ES-I3 (cell line): ENCODE measurements around the gene CALN1.
"Not testable (repeated sequence)": the region's sequence is repeated elsewhere in the genome, so short reads cannot be mapped to it uniquely, and the experiment has no call there.

Experiments
- H3K36me3 ChIP-seq: 2 replicates; pipeline ENCODE4 v1.6.1; 2013; ENCODE audit warnings: mild to moderate bottlenecking, low read length, control low read depth, moderate library complexity; ENCODE audit not compliant: insufficient read depth
- H3K4me1 ChIP-seq: 2 replicates; pipeline ENCODE4 v1.6.1; 2013; ENCODE audit warnings: mild to moderate bottlenecking, control low read depth, low read length; ENCODE audit not compliant: insufficient read depth
- H3K9ac ChIP-seq: 2 replicates; pipeline ENCODE4 v1.6.1; 2013; ENCODE audit warnings: low read depth, mild to moderate bottlenecking, low read length, moderate library complexity
- H3K9me3 ChIP-seq: 2 replicates; pipeline ENCODE4 v1.6.1; 2013; ENCODE audit warnings: mild to moderate bottlenecking, low read length, moderate library complexity; ENCODE audit not compliant: control insufficient read depth, insufficient read depth

The CALN1 gene

GRCh38 chr7:71962636-71963035 lies 449.5 kb downstream of the CALN1 start:
- Histone ChIP-seq H3K9ac (no peak overlapping the region), H3K36me3 (no peaks in the 10 kb centered on the region), H3K4me1 (no peaks in the 10 kb centered on the region), H3K9me3 (no peaks in the 10 kb centered on the region)

- H3K9ac ChIP-seq = no peak overlapping the region
- H3K4me1 ChIP-seq = no peaks in the 10 kb centered on the region
- H3K36me3 ChIP-seq = no peaks in the 10 kb centered on the region
- H3K9me3 ChIP-seq = no peaks in the 10 kb centered on the region
Measured at GRCh38 chr7:71961283-71961682, 450.9 kb downstream of the CALN1 start.

GRCh38 chr7:71942115-71942514 lies 470.0 kb downstream of the CALN1 start:
- no peaks in the 10 kb centered on the region for H3K36me3 ChIP-seq
- no peak overlapping the region for H3K9ac ChIP-seq
- no peaks in the 10 kb centered on the region for H3K9me3 ChIP-seq
- H3K4me1 ChIP-seq = no peaks in the 10 kb centered on the region

GRCh38 chr7:71937840-71938371 lies 474.2 kb downstream of the CALN1 start:
- H3K9ac ChIP-seq = no peak overlapping the region
- H3K9me3 ChIP-seq = no peaks in the 10 kb centered on the region
- H3K4me1 ChIP-seq = no peaks in the 10 kb centered on the region
- no peaks in the 10 kb centered on the region for H3K36me3 ChIP-seq

- Histone ChIP-seq H3K9ac (no peak overlapping the region), H3K9me3 (no peaks in the 10 kb centered on the region), H3K4me1 (no peaks in the 10 kb centered on the region), H3K36me3 (no peaks in the 10 kb centered on the region)
Measured at GRCh38 chr7:71935674-71936073, 476.5 kb downstream of the CALN1 start.

GRCh38 chr7:71933426-71933825 lies 478.7 kb downstream of the CALN1 start:
- Histone ChIP-seq H3K4me1 (no peaks in the 10 kb centered on the region), H3K36me3 (no peaks in the 10 kb centered on the region), H3K9me3 (no peaks in the 10 kb centered on the region), H3K9ac (no peak overlapping the region)

- no peak overlapping the region for H3K9ac ChIP-seq
- no peaks in the 10 kb centered on the region for H3K4me1 ChIP-seq
- H3K36me3 ChIP-seq = no peaks in the 10 kb centered on the region
- no peaks in the 10 kb centered on the region for H3K9me3 ChIP-seq
Measured at GRCh38 chr7:71925663-71926062, 486.5 kb downstream of the CALN1 start.

- not testable (repeated sequence) for H3K9me3 ChIP-seq, H3K9ac ChIP-seq, H3K4me1 ChIP-seq, H3K36me3 ChIP-seq
Measured at GRCh38 chr7:71914204-71914603, 497.9 kb downstream of the CALN1 start.

- no peak overlapping the region for H3K9ac ChIP-seq
- H3K9me3 ChIP-seq = no peaks in the 10 kb centered on the region
- no peaks in the 10 kb centered on the region for H3K4me1 ChIP-seq
- no peaks in the 10 kb centered on the region for H3K36me3 ChIP-seq
Measured at GRCh38 chr7:71912476-71912875, 499.7 kb downstream of the CALN1 start.

- H3K9ac ChIP-seq = no peak overlapping the region
- no peaks in the 10 kb centered on the region for H3K36me3 ChIP-seq
- H3K4me1 ChIP-seq = no peaks in the 10 kb centered on the region
- no peaks in the 10 kb centered on the region for H3K9me3 ChIP-seq
Measured at GRCh38 chr7:71911051-71911450, 501.1 kb downstream of the CALN1 start.

- Histone ChIP-seq H3K9me3 (no peaks in the 10 kb centered on the region), H3K4me1 (no peaks in the 10 kb centered on the region), H3K36me3 (no peaks in the 10 kb centered on the region), H3K9ac (no peak overlapping the region)
Measured at GRCh38 chr7:71905821-71906220, 506.3 kb downstream of the CALN1 start.

- H3K9me3 ChIP-seq = no peaks in the 10 kb centered on the region
- H3K4me1 ChIP-seq = no peaks in the 10 kb centered on the region
- H3K36me3 ChIP-seq = no peaks in the 10 kb centered on the region
- H3K9ac ChIP-seq = no peak overlapping the region
Measured at GRCh38 chr7:71904484-71904883, 507.7 kb downstream of the CALN1 start.

GRCh38 chr7:71900556-71900955 lies 511.6 kb downstream of the CALN1 start:
- H3K9ac ChIP-seq = no peak overlapping the region
- H3K9me3 ChIP-seq = no peaks in the 10 kb centered on the region
- H3K36me3 ChIP-seq = no peaks in the 10 kb centered on the region
- H3K4me1 ChIP-seq = no peaks in the 10 kb centered on the region

- Histone ChIP-seq H3K36me3 (no peaks in the 10 kb centered on the region), H3K9ac (no peak overlapping the region), H3K9me3 (no peaks in the 10 kb centered on the region), H3K4me1 (no peaks in the 10 kb centered on the region)
Measured at GRCh38 chr7:71896535-71896934, 515.6 kb downstream of the CALN1 start.

- Histone ChIP-seq H3K36me3 (no peaks in the 10 kb centered on the region), H3K9me3 (no peaks in the 10 kb centered on the region), H3K9ac (no peak overlapping the region), H3K4me1 (no peaks in the 10 kb centered on the region; the same call in 1 of the 2 replicates)
Measured at GRCh38 chr7:71886046-71886445, 526.1 kb downstream of the CALN1 start.

- no peak overlapping the region for H3K9ac ChIP-seq
- H3K9me3 ChIP-seq = no peaks in the 10 kb centered on the region
Measured at GRCh38 chr7:71885487-71885886, 526.7 kb downstream of the CALN1 start.

More at GRCh38 chr7:71885487-71885886, 526.7 kb downstream of the CALN1 start:
- H3K4me1 ChIP-seq = no peaks in the 10 kb centered on the region; the same call in 1 of the 2 replicates
- H3K36me3 ChIP-seq = no peaks in the 10 kb centered on the region
